Jurkat, Clone E6-1 (cell line): ENCODE results near the gene SMARCAL1.

Experiments used
- DNase-seq: peaks from one replicate; pipeline ENCODE4 v3.0.0-alpha.2; 2011; ENCODE audit warnings: low read depth, low spot score
- H3K4me3 ChIP-seq: 2 replicates; pipeline ENCODE4 v1.5.1; 2011; ENCODE audit warnings: mild to moderate bottlenecking, low read length, control low read depth, moderate library complexity

Gene SMARCAL1

GRCh38 chr2:216492597-216493333 is 80.5 kb downstream of the SMARCAL1 start:
- DNase-seq, result no peak
- no peak overlapping the region for H3K4me3 ChIP-seq

- no peak overlapping the region for H3K4me3 ChIP-seq
These were observed 81.0 kb downstream of the SMARCAL1 start for GRCh38 chr2:216493334-216493685.

GRCh38 chr2:216495656-216496055 is 83.4 kb downstream of the SMARCAL1 start:
- no peak for DNase-seq
- H3K4me3 ChIP-seq, result no peak overlapping the region

More at GRCh38 chr2:216493334-216493685, 81.0 kb downstream of the SMARCAL1 start:
- DNase-seq, result no peak

GRCh38 chr2:216497382-216498069 is 85.2 kb downstream of the SMARCAL1 start:
- DNase-seq, result no peak
- peak overlapping the region; percentile 92 for H3K4me3 ChIP-seq

GRCh38 chr2:216498070-216498378 is 85.7 kb downstream of the SMARCAL1 start:
- H3K4me3 ChIP-seq, result peak overlapping the region; percentile 92
- no peak for DNase-seq

GRCh38 chr2:216498379-216499352 is 86.4 kb downstream of the SMARCAL1 start, which contains the start of gene RPL37A:
TSS of gene RPL37A (plus strand) at chr2:216498844. CDS start at chr2:216498875, 31 bp downstream.
- peak within 1 kb of the TSS; percentile 92 for H3K4me3 ChIP-seq
- DNase-seq, result peak; percentile 93

GRCh38 chr2:216499641-216500218 is 87.4 kb downstream of the SMARCAL1 start:
- DNase-seq, result no peak
- peak overlapping the region; percentile 92 for H3K4me3 ChIP-seq

GRCh38 chr2:216500572-216500971 is 88.3 kb downstream of the SMARCAL1 start:
- no peak for DNase-seq
- H3K4me3 ChIP-seq, result no peak overlapping the region; the same call in 1 of the 2 replicates

GRCh38 chr2:216501854-216502253 is 89.6 kb downstream of the SMARCAL1 start:
- no peak overlapping the region for H3K4me3 ChIP-seq

GRCh38 chr2:216502381-216503158 is 90.3 kb downstream of the SMARCAL1 start:
- DNase-seq, result no peak
- H3K4me3 ChIP-seq, result no peak overlapping the region

More at GRCh38 chr2:216501854-216502253, 89.6 kb downstream of the SMARCAL1 start:
- DNase-seq, result no peak

- DNase-seq, result no peak
- no peak overlapping the region for H3K4me3 ChIP-seq
These were observed 90.9 kb downstream of the SMARCAL1 start for GRCh38 chr2:216503159-216503629.

- DNase-seq, result no peak
These were observed 91.6 kb downstream of the SMARCAL1 start for GRCh38 chr2:216503697-216504375.

GRCh38 chr2:216504376-216504762 is 92.1 kb downstream of the SMARCAL1 start:
- H3K4me3 ChIP-seq, result no peak overlapping the region
- no peak for DNase-seq

More at GRCh38 chr2:216503697-216504375, 91.6 kb downstream of the SMARCAL1 start:
- no peak overlapping the region for H3K4me3 ChIP-seq

- DNase-seq, result no peak
- no peak overlapping the region for H3K4me3 ChIP-seq
These were observed 93.1 kb downstream of the SMARCAL1 start for GRCh38 chr2:216505133-216506106.

- H3K4me3 ChIP-seq, result no peak overlapping the region
- no peak for DNase-seq
These were observed 95.2 kb downstream of the SMARCAL1 start for GRCh38 chr2:216507220-216508160.

- no peak for DNase-seq
- H3K4me3 ChIP-seq, result no peak overlapping the region
These were observed 95.9 kb downstream of the SMARCAL1 start for GRCh38 chr2:216508229-216508628.
